Natural killer cell (primary cell): ENCODE data around the gene OXTR. TPM values are rescaled to one million over a fixed set of nuclear protein-coding genes. Genes with fewer than 3 reads are reported as not detected.

Experiments used
- ATAC-seq, 3 donors: fragments of 150-1000 bp in 2 of 3; fragments of 200-7000 bp in 1 of 3; cut with Tn5 transposase; 1 replicate in 1 of 3; 2 replicates in 2 of 3; pipeline ENCODE4 v1.10.0; 2021; ENCODE audit warnings: mild to moderate bottlenecking in 2 of 3, moderate library complexity in 2 of 3
- DNase-seq, 2 donors: peaks; one replicate each; pipeline versions ENCODE4 v3.0.0 to v3.0.0-alpha.2; 2013 to 2021; ENCODE audit warnings: mixed read lengths in 1 of 2
- H3K27ac ChIP-seq: one replicate; pipeline ENCODE4 v1.5.1; 2013; ENCODE audit warnings: mild to moderate bottlenecking, low read length
- H3K27me3 ChIP-seq: one replicate; pipeline ENCODE4 v1.6.1; 2013; ENCODE audit warnings: low read length; ENCODE audit not compliant: control insufficient read depth, insufficient read depth
- H3K36me3 ChIP-seq: one replicate; pipeline ENCODE4 v1.6.1; 2013; ENCODE audit warnings: low read length; ENCODE audit not compliant: control insufficient read depth, insufficient read depth
- H3K4me1 ChIP-seq: one replicate; pipeline ENCODE4 v1.6.1; 2013; ENCODE audit warnings: low read length; ENCODE audit not compliant: control insufficient read depth, insufficient read depth
- H3K4me3 ChIP-seq: one replicate; pipeline ENCODE4 v1.5.1; 2013; ENCODE audit warnings: low read length
- H3K9me3 ChIP-seq: one replicate; pipeline ENCODE4 v1.6.1; 2013; ENCODE audit warnings: low read length; ENCODE audit not compliant: control insufficient read depth, insufficient read depth
- H3K27ac Mint-ChIP-seq, 2 donors: one replicate each; pipeline ENCODE4 v1.8.0; 2022; ENCODE audit warnings: mild to moderate bottlenecking in 2 of 2, mixed read lengths in 2 of 2, moderate library complexity in 1 of 2
- H3K27me3 Mint-ChIP-seq, 2 donors: one replicate each; pipeline ENCODE4 v1.8.0; 2022; ENCODE audit warnings: low read depth in 2 of 2, mixed read lengths in 2 of 2
- H3K36me3 Mint-ChIP-seq: one replicate; pipeline ENCODE4 v1.8.0; 2022; ENCODE audit warnings: mixed read lengths
- H3K4me1 Mint-ChIP-seq, 2 donors: one replicate each; pipeline ENCODE4 v1.8.0; 2022; ENCODE audit warnings: mixed read lengths in 2 of 2
- H3K4me3 Mint-ChIP-seq: one replicate; pipeline ENCODE4 v1.8.0; 2022; ENCODE audit warnings: mild to moderate bottlenecking, moderate library complexity, mixed read lengths
- H3K9me3 Mint-ChIP-seq, 2 donors: one replicate each; pipeline ENCODE4 v1.8.0; 2022; ENCODE audit warnings: mixed read lengths in 2 of 2
- CTCF ChIP-seq: fragments of 200-600 bp; IDR thresholded peaks from one replicate; pipeline ENCODE4 v1.8.0; 2022; ENCODE audit warnings: antibody characterized with exemption
- WGBS: methylation state at CpG from one replicate; pipeline ENCODE4 v1.1.7; 2013; ENCODE audit warnings: missing lambda C conversion rate; ENCODE audit not compliant: insufficient coverage; 5-methylcytosine and 5-hydroxymethylcytosine counted together
- intact Hi-C: fragments of 100-400 bp; cut with micrococcal nuclease; formaldehyde crosslinking; loops from one replicate; pipeline ENCODE4 v1.14.2; 2022
- total RNA-seq, 4 donors: library from RNA; stranded (reverse); fragments of 120-200 nt in 1 of 4; gene quantifications; one replicate each; pipeline versions ENCODE4 v1.2.3 to v1.2.4, GENCODE V29; 2013 to 2022

OXTR gene
- total RNA-seq, 3 donors from 2014 or later (not counting 1 experiment from before 2014, with no cell fraction given), result 0.14 to 0.33 (median 0.16) TPM

DNA sequence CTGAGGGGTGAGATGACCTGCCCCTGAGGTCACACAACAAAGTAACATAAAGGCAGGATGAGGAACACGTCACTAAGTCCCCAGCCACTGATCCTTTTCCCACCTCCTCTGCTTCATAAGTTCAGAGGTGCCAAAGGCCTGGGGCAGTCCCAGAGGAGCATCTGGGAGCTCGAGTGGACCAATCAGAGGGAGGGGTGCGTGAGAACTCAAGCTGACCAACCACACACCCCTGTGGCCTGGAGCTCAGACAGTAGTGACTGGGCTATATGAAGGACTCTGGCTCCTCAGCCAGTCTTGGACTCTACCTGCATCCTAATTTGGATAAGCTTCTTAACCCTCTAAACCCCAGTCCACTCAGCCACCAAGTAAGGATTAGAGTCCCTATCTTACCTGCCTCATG, 63.8 kb downstream of the OXTR start:
- no peak overlapping the region for H3K4me3 Mint-ChIP-seq
- Histone ChIP-seq H3K27me3 (no peaks in the 10 kb centered on the region), H3K9me3 (peaks cover 8% of the 10 kb centered on the region), H3K27ac (no peak overlapping the region), H3K4me3 (no peak overlapping the region), H3K4me1 (no peaks in the 10 kb centered on the region), H3K36me3 (no peaks in the 10 kb centered on the region)
- H3K27ac Mint-ChIP-seq, result no peak overlapping the region
- intact Hi-C loops, result no loop called here
- H3K36me3 Mint-ChIP-seq, result no peaks in the 10 kb centered on the region
- no peak for ATAC-seq
- 70% methylated on average over 3 of the region's 3 CpGs for WGBS
- H3K9me3 Mint-ChIP-seq, result no peaks in the 10 kb centered on the region
- no peak for TF ChIP-seq CTCF
- no peaks in the 10 kb centered on the region for H3K4me1 Mint-ChIP-seq
- H3K27me3 Mint-ChIP-seq, result no peaks in the 10 kb centered on the region
- no peak for DNase-seq

- H3K4me3 Mint-ChIP-seq, result no peak overlapping the region
- Histone ChIP-seq H3K36me3 (no peaks in the 10 kb centered on the region), H3K27me3 (no peaks in the 10 kb centered on the region), H3K27ac (no peak overlapping the region), H3K9me3 (peaks cover 8% of the 10 kb centered on the region), H3K4me3 (no peak overlapping the region), H3K4me1 (no peaks in the 10 kb centered on the region)
- no peak for TF ChIP-seq CTCF
- no peaks in the 10 kb centered on the region for H3K36me3 Mint-ChIP-seq
- no peak for DNase-seq
- no peak for ATAC-seq
- 26% methylated on average over 2 of the region's 3 CpGs for WGBS
- no peaks in the 10 kb centered on the region for H3K4me1 Mint-ChIP-seq
- H3K9me3 Mint-ChIP-seq, result no peaks in the 10 kb centered on the region
- H3K27me3 Mint-ChIP-seq, result no peaks in the 10 kb centered on the region
- H3K27ac Mint-ChIP-seq, result no peak overlapping the region
- intact Hi-C loops, result no loop called here
These were observed 66.9 kb downstream of the OXTR start for GRCh38 chr3:8702560-8702959.

Other genes with a start within 250 kb of the OXTR start
- gene SSUH2, start 124.8 kb downstream of the OXTR start, total RNA-seq, result not detected
- not detected for gene CAV3, start 35.8 kb downstream of the OXTR start, total RNA-seq
- gene RAD18, start 193.9 kb upstream of the OXTR start, total RNA-seq, result 10 to 100 TPM; 19.8 to 23.3 (median 22.5) TPM